ENCODE data around the gene RHBDL2.
A peak's percentile ranks its signal among the peaks of the same experiment; 100 is the strongest.
"Not testable (repeated sequence)": the region's sequence is repeated elsewhere in the genome, so short reads cannot be mapped to it uniquely, and the experiment has no call there.

The RHBDL2 gene

GRCh38 chr1:38932571-38932970 lies 9.1 kb downstream of the RHBDL2 start:
- DNase-seq, result no peak

- peak; percentile 81 for DNase-seq
Measured at GRCh38 chr1:38929476-38929875, 12.2 kb downstream of the RHBDL2 start.

- no peak for DNase-seq
Measured at GRCh38 chr1:38929054-38929453, 12.6 kb downstream of the RHBDL2 start.

DNA sequence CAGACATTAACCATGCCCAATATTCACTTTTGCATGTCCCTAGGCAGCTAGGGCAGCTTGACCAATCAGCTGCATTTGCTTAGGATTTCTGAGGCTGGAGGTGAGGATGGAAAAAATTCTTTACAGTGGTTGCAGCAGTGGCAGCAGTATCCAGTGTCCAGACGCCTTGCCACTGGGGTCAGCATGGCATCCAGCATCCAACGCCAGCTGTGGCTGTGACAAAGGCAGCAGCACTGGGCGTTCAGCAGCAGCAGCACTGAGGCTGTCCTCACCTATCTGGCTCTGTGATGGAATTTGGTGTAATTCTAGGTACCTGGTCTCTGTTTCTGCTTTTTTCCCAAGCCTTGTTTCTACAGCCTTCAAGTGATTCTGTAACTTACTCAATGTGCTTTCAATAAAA lies 15.5 kb downstream of the RHBDL2 start:
- no peak for DNase-seq

DNA sequence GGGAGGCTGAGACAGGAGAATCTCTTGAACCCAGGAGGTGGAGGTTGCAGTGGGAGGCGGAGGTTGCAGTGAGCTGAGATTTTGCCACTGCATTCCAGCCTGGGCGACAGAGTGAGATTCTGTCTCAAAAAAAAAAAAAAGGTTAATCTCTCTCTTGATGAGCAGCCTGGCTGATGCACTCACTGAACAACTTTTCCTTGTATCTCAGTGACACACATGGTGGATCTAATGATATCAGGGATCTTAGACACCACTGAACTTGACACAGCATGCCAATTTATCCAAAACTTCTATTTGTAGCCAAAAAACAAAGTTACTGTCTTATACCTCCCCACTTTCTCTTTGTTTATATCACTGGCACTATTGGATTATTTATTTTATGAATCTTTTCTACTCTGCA lies 16.2 kb downstream of the RHBDL2 start:
- no peak for DNase-seq

DNA sequence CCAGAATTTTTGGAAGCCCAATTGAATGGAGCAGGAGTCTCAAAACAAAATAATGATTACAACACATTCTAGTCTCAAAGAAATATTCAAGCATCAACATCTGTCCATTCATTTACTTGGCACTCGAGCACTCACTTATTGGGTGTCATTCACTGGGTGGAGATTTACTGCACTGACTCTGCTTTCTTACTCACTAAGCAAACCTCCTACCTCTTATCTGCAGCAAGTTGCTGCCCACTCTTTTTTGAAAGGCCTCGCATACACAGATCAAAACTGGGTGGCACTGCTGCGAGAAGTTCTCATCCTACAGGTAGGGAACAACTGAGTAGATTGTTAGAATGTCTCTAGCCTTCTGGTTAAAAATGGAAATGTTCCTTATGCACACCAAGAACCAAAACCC lies 18.0 kb downstream of the RHBDL2 start:
- DNase-seq, result no peak

DNA sequence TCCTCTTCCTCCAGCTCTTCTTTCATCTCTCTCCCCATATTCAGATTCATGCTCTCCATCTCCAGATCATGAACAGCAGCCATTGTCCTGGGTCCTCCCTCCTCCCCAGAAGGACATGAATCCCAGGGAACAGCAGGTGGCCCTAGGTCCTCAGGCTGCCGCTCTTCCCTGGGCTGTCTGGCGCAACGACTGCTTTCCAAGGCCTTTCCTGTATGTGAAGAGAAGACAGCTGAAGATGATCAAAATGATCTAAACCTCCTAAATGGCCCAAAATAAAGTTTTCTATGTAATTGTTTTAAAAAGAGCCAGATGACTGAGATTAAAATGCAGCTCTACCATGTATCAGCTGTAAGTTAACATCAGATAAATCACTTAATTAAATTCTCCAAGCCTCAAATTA lies 22.5 kb downstream of the RHBDL2 start:
- no peak for DNase-seq

DNA sequence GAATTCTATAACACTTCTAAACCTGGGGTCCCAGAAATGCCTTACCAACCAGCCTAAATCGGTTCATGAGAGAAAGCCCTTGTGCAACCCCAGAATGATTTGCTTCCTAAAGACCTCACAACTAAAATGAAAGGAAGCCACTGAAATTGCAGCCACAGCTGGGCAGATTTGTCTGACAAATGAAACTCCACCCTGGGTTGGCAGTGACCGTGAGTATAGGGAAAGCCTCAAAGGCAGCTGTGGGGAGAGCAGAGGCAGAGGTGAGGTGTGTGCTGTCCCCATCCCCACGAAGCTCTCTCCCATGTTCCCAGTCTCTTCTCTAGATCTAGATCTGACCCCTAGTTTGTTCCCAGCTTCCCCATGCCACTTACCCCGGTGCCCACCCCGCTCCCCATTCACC lies 23.1 kb downstream of the RHBDL2 start:
- no peak for DNase-seq

DNA sequence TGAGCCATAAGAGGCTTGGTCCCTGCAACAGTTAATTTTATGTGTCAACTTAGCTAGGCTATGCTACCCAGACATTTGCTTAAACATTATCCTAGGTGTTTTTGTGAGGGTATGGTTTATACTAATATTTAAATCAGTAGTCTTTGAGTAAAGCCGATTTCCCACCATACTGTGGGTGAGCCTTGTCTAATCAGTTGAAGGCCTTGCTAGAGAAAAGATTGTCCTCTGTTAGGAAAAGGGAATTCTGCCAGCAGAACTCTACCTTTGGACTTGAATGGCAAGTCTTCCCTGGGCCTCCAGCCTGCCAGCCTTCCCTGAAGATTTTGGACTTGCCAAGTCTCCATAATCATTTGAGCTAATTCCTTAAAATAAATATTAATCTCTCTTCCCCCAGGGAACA lies 23.9 kb downstream of the RHBDL2 start:
- DNase-seq, result no peak

DNA sequence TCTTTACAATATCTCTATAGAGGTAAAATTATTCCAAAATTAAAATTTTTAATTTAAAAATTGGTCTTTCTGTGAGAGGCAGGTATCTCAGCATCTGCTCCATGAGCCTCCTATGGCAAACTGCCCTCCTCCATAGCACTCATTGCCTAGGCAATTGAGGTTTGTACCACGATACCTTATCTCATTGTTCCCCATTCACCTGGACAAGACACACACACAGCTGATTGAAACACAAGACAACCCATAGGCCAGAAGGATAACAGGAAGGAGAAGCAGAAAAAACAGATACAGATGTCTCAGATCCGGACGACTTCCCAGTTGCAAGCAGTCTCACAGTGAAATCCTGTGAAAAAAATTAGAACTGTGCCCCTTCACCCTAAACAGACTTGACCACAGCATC lies 24.3 kb downstream of the RHBDL2 start:
- DNase-seq, result no peak

DNA sequence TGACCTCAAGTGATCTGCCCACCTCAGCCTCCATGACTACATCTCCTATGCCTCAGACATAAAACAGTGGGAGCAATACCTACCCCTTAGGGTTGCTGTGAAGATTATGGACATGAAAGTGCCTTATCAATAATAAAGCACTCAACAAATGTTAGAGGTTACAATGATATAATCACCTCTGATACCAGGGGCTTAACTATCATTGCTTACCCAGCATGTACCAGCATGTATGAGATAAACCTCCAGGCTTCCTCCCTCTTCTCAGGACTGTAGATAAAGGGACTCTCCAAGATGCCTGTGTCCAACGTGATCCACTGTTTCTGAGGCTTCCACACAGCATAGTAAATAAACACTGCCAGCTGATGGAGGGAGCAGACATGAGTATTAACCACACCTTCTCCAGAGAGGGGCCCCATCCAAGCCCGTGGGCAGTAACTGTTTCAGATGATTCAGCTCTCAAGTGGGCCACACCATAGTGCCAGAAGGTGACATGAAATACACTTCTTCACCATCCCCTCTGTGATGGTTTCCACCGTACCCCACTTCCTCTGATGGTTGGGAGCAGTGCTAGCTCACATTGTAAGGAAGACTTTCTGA lies 26.2 kb downstream of the RHBDL2 start:
- no peak for DNase-seq

DNA sequence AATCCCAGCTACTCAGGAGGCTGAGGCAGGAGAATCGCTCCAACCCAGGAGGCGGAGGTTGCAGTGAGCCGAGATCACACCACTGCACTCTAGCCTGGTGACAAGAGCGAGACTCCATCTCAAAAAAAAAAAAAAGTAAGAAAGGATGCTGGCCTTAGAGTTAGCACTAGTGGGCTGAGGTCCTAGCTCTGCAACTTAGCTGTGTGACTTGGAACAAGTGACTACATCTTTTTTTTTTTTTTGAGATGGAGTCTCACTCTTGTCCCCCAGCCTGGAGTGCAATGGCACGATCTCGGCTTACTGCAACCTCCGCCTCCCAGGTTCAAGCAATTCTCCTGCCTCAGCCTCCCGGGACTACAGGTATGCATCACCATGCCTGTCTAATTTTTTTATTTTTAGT lies 26.7 kb downstream of the RHBDL2 start:
- DNase-seq, result not testable (repeated sequence)

DNA sequence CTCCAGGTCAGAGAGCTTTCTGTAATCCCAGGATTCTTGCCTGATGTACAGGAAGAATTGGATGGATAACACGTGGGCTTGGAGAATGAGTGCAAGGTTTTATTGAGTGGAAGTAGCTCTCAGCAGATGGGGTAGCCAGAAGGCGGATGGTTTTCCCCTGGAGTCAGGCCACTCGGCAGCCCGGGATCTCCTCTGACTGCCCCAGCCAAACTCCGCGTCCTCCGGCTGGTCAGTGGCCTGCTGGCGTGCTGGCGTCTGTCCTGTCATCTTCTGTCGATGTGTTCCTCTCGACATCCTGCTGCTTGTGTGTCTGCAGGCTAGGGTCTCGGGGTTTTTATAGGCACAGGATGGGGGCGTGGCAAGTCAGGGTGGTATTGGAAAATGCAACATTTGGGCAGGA lies 32.8 kb downstream of the RHBDL2 start:
- no peak for DNase-seq

DNA sequence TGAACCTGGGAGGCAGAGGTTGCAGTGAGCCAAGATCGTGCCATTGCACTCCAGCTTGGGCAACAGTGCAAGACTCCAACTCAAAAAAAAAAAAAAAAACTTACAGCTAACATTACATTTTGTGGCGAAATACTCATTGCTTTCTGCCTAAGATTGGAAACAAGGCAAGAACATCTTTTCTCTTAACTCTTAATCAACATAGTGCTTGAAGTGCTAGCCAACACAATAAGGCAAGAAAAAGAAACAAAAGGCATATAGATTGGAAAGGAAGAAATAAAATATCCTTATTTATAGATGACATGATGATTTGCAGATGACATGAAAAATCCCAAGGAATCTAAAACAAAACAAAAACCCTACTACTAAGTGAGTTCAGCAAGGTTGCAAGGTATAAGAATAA lies 35.6 kb downstream of the RHBDL2 start:
- no peak for DNase-seq

GRCh38 chr1:38899560-38899959 lies 42.1 kb downstream of the RHBDL2 start:
- no peak for DNase-seq

DNA sequence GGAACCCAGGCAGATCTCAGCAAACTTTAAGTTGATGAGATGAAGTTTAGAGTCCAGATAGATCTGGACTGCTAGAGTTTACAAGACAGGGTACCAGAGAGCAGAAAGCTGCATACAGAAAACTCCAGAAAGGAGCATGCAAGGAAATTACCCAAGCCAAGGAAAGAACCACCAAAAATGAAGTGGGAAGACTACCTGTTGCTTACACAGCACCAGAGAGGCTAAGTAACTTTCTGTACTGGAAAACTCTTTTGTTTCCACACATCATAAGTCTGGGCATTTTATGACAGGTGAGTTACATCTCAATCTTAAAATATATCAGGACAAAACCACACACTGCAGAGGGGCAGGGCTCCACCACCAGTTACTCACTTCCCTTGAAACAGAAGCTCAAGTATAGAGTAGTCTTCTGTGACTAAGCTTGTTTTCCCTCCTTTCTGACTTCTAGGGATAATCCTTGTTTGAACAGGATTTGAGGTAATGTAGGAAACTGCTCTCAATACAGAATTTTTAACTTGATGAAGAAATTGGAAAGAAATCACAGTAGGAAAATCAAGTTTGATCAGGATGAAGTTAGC lies 42.9 kb downstream of the RHBDL2 start:
- DNase-seq, result no peak

DNA sequence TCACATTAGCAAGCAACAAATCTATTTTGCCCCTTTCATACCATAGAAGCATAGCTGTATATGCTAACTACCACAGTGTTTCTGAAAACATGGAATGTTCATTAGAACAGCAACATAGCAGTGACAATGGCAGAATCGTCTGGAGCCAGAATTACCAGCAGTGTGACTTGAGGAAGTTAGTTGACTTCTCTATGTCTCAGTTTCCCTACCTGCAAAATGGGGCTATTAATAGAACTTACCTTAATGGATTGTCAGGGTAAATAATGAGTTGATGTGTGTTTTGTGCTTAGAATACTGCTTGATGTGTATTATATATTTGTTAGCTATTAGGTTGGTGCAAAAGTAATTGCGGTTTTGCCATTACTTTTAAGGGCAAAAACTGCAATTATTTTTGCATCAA lies 45.5 kb downstream of the RHBDL2 start:
- DNase-seq, result no peak

DNA sequence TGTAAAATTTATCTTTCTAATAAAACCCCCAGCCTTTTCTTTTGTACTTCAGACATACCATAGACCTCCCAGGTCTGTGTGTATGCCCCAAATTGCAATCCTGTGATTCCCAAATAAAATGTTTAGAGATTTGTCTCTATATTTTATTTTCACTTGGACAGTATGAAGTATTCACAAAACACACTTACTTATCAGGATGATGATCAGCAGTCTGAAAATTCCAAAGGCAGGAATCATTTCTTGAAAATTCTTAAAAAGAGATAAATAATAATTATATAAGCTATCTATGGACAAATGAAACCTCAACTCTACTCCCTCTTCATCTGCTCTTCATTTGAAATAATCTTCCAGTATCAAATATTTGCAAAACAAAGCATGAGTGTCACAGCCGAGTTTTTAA lies 48.7 kb downstream of the RHBDL2 start:
- DNase-seq, result no peak

DNA sequence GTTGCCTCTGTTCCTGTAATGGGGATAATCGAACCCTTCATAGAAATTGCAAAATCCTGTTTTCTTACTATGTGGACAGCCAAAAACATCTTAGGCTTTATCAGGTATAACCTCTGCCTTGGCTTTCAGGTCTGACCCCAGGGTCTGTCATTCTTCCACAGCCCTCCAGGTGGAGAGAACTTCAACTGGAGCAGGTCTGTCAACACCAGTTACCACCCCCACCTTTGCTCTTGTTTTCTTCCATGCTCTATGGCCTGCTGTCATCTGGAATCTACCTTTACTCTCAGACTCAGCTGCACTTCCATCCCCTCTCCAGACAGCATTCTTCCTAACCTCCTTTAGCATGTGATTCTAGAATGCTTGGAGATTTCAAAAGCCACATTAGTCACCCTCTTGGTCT lies 49.9 kb downstream of the RHBDL2 start:
- no peak for DNase-seq

- DNase-seq, result no peak
Measured at GRCh38 chr1:38889589-38889988, 52.0 kb downstream of the RHBDL2 start.

GRCh38 chr1:38888423-38889333 lies 53.0 kb downstream of the RHBDL2 start:
- no peak for DNase-seq

- no peak for DNase-seq
Measured at GRCh38 chr1:38885092-38885491, 56.5 kb downstream of the RHBDL2 start.

GRCh38 chr1:38881487-38881886 lies 60.1 kb downstream of the RHBDL2 start, which contains the start of gene GJA9:
Gene GJA9, minus strand, starts transcription at chr1:38881587. Its CDS starts 5,489 bp downstream, at chr1:38876098.
- DNase-seq, result no peak

GRCh38 chr1:38875811-38876210 lies 65.8 kb downstream of the RHBDL2 start:
- no peak for DNase-seq
